Measurements from ENCODE around the gene RAPGEF6.
"Not testable (repeated sequence)": the region's sequence is repeated elsewhere in the genome, so short reads cannot be mapped to it uniquely, and the experiment has no call there.

RAPGEF6 gene

GRCh38 chr5:131491749-131492148, 143.3 kb downstream of the RAPGEF6 start:
- peak; percentile 24 for DNase-seq

GRCh38 chr5:131488463-131488862, 146.6 kb downstream of the RAPGEF6 start:
- peak; percentile 2 for DNase-seq

- not testable (repeated sequence) for DNase-seq
Measured at GRCh38 chr5:131487371-131487770, 147.7 kb downstream of the RAPGEF6 start.

GRCh38 chr5:131482617-131483016, 152.4 kb downstream of the RAPGEF6 start:
- no peak for DNase-seq

GRCh38 chr5:131481569-131481968, 153.5 kb downstream of the RAPGEF6 start:
- DNase-seq = peak; percentile 3

- peak; percentile 6 for DNase-seq
Measured at GRCh38 chr5:131475541-131475941, 159.5 kb downstream of the RAPGEF6 start.

GRCh38 chr5:131473731-131474130, 161.3 kb downstream of the RAPGEF6 start:
- no peak for DNase-seq

GRCh38 chr5:131466171-131466766, 168.8 kb downstream of the RAPGEF6 start:
- DNase-seq = peak; percentile 88

GRCh38 chr5:131463656-131464055, 171.4 kb downstream of the RAPGEF6 start:
- DNase-seq = no peak

- no peak for DNase-seq
Measured at GRCh38 chr5:131462454-131462853, 172.6 kb downstream of the RAPGEF6 start.

GRCh38 chr5:131461742-131462141, 173.3 kb downstream of the RAPGEF6 start:
- DNase-seq = no peak

- DNase-seq = peak; percentile 12
Measured at GRCh38 chr5:131460867-131461572, 174.0 kb downstream of the RAPGEF6 start.

- no peak for DNase-seq
Measured at GRCh38 chr5:131460133-131460532, 174.9 kb downstream of the RAPGEF6 start.

GRCh38 chr5:131459216-131459615, 175.8 kb downstream of the RAPGEF6 start:
- no peak for DNase-seq

GRCh38 chr5:131457193-131457592, 177.8 kb downstream of the RAPGEF6 start:
- no peak for DNase-seq

- DNase-seq = no peak
Measured at GRCh38 chr5:131450941-131451340, 184.1 kb downstream of the RAPGEF6 start.

GRCh38 chr5:131441184-131441583, 193.8 kb downstream of the RAPGEF6 start:
- no peak for DNase-seq

GRCh38 chr5:131436081-131436480, 198.9 kb downstream of the RAPGEF6 start:
- DNase-seq = no peak

- DNase-seq = no peak
Measured at GRCh38 chr5:131433109-131433508, 201.9 kb downstream of the RAPGEF6 start.

- no peak for DNase-seq
Measured at GRCh38 chr5:131431794-131432193, 203.2 kb downstream of the RAPGEF6 start.

GRCh38 chr5:131430794-131431193, 204.2 kb downstream of the RAPGEF6 start:
- no peak for DNase-seq

- DNase-seq = no peak
Measured at GRCh38 chr5:131426011-131426410, 209.0 kb downstream of the RAPGEF6 start.

GRCh38 chr5:131423056-131423455, 212.0 kb downstream of the RAPGEF6 start:
- peak; percentile 30 for DNase-seq

GRCh38 chr5:131419877-131420276, 215.2 kb downstream of the RAPGEF6 start:
- no peak for DNase-seq

GRCh38 chr5:131418846-131419245, 216.2 kb downstream of the RAPGEF6 start:
- DNase-seq = no peak

All from fibroblast of upper back skin (primary cell).